DMS153 treated with DMSO at 0.1 percent for 48 hours (cell line): Measurements from ENCODE around the gene WWTR1.
A peak's percentile ranks its signal among the peaks of the same experiment; 100 is the strongest.

Experiments used
- DNase-seq: peaks from one replicate; lab custom pipeline; 2025; ENCODE audit not compliant: unreplicated experiment; lab: John Stamatoyannopoulos, UW

WWTR1 gene

DNA sequence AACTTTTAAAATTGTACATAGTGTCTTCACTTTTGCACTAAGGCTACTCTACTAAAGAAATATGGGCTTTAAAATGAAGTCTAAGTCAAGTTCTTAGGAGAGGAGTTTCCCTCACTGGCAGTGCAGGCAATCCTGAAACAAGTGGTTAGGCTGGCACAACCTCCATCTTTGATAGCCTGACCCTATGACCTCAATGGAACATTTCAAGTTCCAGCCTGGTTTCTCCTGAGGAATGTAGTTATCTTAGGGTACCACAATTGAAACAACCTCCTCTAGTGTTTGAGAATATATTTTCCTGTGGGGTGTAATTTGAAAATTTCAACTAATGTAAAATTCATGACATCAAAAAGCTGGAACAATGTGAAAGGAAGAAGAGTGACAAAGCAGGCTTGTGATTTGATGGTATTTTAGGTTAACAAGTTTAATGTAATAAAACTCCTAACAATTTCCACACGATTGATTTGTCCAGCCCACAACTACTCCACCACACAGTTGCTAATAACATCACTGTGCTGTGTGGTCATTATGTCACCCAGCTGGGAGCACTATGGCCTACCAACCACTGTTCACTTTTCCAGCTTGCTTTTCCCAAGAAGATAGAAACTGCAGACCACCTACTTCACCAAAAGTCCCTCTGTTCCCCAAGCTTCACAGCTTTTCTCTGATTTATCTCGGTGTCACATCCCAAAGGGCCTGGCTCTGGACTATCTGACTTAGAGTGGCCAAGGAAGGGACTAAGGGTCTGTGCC is 1.8 kb downstream of the WWTR1 start:
- DNase-seq: no peak

DNA sequence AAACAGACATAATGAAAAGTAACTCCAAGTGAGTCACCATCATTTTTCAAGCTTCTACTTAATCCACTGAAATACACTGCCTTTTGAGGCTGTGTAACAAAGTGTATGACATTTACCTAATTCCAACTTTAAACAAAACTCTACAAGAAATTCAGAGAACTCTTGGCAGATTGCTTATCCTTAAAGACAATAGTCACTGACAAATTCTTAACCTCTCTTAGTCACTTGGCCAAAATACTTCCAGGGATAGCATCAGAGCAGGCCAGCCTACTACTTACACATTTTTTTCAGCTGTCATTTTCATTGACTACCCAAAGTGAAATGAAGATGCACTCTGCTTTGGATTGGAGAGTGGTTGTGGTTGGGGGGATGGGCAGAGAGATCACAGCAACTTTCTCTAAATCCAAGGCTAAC is 3.6 kb downstream of the WWTR1 start:
- no peak for DNase-seq

DNA sequence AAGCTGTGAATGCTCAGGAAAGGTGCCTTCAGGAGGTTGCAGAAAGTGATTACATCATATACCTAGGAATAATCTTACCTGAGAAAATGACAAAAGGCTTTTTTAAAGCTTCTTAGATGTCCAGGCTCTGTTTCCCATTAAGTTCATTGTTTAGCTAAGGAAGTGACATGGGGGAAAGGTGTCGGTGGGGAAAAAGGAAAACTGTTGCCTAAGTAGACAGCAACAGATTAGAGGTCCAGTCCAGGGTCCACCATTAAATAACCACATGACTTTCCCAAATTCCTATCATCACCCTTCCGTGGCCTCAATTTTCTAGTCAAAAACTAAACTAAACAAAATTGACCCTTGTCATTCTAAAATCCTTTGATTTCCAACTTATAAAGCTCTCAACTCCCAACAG is 4.3 kb downstream of the WWTR1 start:
- no peak for DNase-seq

DNA sequence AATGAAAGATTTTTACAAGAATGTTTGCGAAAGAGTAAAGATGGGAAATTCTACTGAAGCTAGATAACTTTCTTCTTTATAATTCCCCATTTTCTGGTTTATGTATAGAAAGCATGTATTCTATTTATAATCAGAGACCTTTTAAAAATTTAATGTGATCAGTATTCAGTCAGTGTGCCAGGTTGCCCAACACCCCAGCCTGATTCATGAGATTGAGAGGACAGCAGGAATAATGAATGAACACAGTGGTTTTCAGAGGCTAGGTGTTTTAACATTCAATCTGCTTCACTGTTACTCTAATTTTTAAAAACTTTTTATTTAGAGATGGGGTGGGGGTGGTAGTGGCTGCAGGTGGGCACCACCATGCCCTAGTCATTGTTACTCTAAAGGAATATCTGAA is 4.7 kb downstream of the WWTR1 start:
- DNase-seq: no peak

DNA sequence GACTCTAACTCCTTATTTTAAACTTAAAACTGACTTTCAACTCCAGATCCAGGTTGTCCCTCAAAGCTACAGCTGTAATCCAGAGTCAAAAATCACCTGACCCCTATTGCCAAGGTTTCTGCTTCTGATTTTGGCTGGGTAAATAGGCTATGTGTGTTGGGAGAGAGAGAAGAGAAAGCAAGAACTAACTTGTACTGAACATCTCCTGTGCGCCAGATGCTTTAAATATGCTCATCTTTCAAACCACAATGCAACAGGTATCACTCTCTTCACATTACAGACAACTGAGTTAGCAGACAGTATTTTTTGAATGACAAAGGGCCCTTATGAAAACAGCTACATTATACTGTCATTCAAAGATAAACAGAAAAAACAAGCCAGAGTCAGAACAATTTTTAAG is 7.0 kb downstream of the WWTR1 start:
- no peak for DNase-seq

DNA sequence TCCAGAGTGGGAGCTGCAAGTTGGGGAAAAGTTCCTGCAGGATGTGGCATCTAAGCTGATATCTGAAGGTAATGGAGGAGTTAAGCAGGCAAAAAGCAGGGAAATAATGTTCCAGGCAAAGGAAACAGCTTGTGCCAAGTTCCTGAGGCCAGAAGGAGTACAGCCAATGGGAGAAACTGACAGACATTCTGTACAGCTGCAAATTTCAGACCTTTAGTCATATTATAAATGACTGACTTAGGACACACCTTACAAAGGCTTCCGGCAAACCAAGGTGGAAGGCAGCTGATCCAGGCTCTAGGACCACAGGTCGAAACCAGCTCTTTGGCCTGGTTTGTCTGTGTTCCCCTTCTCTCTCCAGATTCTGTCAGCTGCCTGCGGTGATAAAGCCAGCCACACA is 9.3 kb downstream of the WWTR1 start:
- no peak for DNase-seq

DNA sequence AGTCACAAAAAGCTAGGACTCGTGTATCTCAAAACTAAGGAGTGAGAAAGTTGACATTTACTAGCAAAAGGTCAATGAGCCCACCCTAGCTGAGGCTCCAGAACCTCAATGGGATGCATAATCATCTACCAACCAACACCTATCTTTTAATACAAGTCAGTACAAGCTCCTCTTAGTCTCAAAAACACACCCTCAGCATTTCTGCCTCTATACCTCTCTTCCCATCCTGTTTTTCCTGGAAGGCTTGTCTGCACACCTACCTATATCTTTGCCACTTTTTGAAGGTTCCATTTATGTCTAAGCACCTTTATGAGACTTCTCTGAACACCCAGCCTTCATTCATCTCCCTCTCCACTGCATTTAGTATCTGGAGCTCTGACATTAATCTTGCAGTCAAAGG is 10.0 kb downstream of the WWTR1 start:
- no peak for DNase-seq

DNA sequence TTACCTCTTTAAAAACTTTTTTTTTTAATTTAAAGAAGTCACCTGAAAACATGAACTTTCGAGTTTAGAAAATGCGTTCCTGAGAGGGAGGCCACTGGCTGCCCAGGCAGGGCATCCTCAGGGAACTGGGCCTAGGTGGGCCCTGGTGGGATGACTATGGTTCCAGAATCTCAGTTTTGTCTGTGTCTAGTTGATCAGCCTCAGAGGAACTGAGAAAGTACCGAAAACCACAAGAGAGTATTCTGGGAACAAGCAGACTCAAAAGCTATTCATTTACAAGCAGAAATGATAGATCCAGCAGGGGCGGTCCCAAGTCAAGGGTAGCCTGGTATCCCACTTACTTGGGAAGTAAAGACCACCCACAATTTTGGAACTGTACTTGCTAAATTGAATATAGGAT is 10.5 kb downstream of the WWTR1 start:
- no peak for DNase-seq

DNA sequence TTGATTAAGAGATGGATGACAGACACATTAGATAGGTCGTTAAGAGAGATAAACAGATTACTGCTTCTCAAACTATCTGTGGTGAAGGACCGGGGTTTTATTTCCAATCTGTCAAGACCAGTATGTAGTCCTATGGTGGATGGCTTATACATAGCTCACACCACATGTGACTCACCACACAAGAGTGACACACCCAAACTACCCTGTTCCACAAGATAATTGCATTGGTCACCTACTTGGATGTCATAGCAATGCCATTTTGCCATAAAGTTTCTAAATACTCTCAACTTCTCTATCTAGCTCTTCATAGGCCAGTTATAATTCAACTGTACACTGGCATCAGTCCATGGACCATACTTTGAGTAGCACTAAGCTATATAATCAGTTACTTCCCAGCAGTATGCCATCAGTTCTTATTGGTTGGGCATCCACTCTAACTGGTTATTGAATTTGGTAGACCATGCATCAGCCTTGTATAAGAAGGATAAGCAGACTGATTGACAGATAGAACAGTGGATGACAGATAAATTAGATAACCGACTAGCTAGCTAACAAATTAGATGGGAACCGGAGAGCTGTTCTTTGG is 11.6 kb downstream of the WWTR1 start:
- no peak for DNase-seq

DNA sequence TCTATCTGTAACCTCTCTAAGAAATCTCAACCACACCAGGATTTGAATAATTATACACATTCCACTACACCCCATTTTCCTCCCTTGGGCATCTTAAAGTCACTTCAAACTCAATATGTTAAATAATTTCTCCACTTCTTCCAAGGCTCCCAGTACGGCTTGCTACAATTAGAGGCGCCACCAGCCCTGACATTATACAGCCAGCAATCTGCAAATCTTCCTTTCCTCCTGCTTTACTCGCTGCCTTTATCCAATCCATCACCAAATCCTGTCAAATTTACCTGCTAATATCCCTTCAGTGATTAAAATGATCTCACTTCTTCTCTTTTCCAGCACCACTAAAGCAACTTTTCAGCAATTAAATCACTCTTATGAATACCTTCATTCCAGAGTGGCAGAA is 13.9 kb downstream of the WWTR1 start:
- no peak for DNase-seq

DNA sequence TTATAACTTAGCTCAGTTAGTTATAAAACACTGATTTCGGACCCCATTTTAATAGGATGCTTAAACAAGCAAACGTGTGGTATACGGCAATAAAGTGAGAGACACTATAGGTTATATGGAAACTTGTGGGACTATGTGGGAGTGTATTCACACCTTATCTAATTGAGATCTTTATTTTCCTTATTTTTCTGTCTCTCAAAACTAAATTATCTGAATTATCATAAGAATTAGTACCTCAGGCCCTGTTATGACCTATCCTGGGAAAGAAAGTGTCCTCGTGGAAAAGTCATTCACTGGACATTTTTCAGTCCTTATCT is 14.4 kb downstream of the WWTR1 start:
- no peak for DNase-seq

DNA sequence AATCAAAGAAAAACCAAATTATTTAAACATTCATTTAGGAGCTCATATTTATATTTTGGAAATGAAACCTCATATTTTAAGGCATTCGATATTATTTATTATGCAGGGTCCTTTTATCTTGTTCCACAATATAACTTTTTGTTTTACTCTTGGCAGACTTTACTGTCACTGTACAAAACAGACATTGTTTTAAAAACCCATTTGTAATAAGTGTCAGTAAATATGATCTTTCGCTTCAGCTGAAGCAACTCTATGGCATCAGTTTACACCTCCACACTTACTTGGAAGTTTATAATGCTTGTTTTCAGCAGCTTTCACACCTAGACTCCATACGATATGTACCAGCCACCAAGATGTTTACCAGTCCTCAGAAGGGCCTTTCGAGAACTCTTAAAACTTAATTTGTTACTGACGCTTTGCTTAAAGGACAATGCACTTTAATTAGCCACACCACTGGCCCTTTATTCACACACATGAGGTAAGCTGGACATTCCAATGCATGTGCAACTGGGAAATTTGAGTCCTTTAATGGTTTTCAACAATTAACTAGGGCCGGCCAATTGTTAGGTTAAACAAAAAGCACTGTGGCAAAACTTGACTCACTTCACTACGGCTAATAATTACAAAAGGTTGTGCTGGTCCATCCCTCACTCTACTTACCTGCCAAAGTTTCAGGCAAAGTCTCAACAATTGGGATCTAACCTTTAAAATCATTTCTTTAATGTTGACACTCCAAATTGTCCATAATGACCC is 16.7 kb downstream of the WWTR1 start:
- no peak for DNase-seq

DNA sequence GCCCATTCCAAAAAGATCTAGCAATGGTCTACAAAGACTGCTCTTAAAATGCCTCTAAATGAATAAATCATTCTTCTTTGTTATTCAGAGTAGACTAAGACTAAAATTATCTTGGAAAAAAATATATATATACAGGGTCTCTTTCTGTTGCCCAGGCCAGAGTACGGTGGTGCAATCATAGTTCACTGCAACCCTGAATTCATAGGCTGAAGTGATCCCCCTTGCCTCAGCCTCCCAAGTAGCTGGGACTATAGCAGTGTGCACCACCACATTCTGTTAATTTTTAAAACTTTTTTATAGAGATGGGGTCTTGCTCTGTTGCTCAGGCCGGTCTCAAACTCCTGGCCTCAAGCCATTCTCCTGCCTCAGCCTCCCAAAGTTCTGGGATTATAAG is 18.7 kb downstream of the WWTR1 start:
- DNase-seq: no peak

DNA sequence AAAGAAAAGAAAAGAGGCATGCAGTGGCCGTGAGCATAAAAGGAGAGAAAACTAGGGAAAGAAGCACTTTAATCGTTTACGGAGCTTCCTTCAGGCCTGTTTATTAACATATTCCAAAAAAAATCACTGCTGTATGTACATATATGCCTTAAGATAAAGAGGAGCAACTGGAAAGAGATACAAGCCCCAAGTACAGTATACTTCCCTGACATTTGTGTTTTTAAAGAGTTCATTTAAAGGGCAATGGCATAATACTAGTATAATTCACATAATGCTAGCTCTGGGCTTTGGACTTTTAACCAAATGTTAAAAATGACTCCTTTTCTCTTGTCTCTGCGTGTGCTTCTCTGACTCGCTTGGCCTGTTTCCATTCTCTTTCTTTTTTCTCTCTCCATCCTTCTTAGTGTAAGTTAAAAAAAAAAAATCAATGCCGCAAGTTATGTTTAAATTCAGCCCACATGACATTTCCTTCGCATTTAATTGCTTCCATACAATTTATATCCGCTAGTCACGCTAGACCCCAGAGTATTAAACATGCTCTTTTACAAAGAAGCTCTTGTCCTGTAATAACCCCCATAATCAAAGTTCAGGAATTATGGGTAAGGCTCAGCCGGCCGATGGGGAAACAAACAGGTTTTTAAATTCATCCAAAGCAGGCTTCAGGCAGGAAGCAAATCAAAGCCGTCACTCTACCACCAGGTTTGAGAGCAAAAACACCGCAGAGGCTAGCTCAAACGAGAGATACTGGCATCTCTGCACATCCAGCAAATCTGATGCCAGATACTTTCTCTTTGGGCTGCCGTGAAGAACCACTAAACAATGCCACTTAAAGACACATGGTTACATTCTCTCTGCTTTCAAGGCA is 19.4 kb downstream of the WWTR1 start:
- peak; percentile 31 for DNase-seq

DNA sequence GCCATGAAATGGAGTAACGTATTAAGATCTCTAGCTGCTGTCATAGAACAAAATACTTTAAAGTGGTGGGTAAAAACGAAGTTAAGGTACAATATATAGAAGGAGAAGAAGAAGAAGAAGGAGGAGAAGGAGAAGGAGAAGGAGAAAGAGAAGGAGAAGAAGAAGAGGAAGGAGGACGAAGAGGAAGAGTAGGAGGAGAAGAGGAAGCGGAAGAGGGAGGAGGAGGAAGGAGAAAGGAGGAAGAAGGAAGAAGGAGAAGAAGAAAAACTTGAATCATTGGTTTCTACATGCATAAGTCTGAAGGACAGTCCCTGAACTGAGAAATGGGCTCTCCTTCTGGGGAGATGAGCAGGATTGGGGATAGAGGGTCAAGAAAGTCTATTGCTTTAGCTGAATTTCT is 22.4 kb downstream of the WWTR1 start:
- DNase-seq: no peak

DNA sequence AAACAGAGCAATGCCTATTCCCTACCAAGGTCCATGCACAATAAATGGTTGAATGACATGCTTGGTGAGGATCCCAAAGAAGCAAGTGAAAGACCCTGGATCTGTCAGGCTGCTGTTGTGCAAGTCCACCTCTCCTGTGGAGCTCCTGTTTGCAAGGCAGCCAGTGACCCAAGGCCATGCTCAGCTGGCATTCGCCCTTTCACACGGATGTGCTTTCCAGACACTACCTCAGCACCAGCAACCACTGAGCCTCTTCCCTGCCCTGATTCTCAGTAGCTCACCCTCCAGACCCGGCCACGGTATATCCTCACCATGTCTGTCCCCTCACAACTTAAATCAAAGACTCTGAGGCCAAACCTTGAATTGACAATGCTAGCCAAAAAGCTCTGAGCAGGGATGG is 23.3 kb downstream of the WWTR1 start:
- DNase-seq: no peak

DNA sequence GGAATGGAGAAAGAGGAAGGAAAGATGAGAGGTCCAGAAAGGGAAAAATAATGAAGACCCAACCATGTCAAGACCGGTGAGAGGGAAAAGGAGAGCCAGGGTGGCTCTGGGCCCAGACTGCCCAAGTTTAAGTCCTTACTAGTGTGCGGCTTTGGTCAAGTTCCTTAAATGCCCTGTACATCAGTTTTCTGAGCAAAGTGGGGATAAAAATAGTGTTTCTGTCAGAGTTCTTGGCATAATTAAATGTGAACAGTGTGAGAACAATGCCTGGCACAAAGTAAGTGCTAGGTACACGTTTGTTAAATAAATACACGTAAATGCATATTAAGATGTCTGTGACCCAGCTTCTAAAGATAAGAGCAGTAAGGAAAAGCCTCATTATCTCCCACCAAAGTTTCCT is 23.8 kb downstream of the WWTR1 start:
- no peak for DNase-seq

DNA sequence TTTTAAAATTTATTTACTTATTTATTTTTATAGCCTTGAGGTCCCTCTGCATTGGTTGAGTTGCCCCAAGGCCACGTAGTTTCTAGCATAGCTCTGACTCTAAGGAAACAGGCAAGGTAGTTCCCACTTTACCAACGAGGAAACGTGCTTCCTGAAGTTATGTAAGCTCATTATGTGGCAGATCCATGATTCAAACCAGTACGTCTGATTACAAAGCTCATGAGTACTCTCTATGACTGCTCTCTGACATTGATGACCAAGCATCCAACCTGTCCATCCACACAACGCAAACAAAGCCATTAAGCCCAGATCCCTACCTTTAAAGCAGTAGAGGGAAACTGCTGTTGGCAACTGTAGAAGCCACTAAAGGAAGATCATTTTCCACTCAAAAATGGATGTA is 25.6 kb downstream of the WWTR1 start:
- no peak for DNase-seq

DNA sequence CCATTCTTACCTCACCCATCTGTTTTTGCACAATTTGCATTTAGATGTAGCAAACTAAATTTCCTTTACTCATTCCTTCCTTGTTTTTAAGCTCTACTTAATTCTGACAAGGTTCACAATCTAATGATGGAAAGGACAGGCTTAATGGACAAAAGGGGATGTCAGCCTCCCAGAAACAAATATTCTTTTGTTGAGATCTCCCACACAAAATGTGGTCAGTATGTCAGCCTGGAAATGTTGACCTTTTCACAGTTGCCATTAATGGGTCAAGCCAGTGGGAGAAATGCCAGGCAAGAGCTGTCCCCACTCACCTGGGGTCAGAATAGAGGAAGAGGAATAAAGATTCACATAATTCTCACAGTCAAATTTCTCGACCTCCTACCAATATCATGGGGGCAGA is 27.0 kb downstream of the WWTR1 start:
- no peak for DNase-seq

DNA sequence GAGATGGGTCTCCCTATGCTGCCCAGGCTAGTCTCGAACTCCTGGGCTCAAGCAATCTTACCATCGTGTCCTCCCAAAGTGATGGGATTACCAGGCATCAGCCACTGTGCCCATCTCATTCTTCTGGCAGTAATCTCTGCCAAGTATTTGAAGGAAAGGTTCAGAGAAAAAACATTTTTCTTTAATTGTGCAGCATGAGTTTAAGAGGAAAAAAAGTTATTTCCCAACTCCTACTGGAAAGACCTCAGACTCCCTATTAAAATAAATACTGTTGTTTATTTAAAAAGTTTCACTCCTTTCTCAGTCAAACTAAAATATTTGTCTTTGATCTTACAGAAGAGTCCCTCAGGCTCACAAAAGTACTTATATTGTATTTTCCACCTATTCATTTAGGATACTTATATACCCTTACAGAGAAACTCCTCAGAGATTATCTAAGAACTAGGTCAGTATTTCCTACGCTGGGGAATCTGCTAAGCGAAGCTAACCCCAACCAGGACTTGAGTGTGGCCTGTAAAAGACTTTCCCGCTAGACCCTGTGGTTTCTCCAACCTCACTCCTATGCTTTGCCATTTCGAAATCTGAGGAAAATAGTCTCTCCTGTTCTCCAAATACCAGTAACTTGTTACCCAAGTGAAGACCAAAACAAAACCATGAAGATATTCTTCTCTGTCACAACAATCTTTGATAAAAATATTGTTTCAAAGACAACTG is 28.7 kb downstream of the WWTR1 start:
- no peak for DNase-seq

DNA sequence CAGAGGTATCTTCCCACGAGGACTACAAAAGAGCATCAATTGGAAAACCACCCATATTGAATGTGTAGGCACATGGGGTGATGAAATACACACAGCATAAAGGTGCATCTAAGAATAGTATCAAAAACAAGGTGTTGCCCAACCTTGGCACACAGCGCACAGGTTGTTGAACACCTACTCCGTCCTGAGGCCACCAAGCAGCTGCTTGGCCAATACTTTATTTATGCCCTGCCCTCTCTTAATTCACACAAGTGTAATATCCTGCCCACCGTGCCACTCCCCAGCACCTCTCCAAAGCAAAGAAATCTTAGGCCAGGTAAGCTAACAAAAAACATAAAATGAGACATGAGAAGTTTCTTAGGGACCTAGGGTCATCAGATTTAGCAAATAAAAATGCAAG is 31.2 kb downstream of the WWTR1 start:
- DNase-seq: no peak
